ES-I3 (cell line): Measurements from ENCODE around the gene RPEL1.
A peak's percentile ranks its signal among the peaks of the same experiment; 100 is the strongest.
"Not testable (repeated sequence)": the region's sequence is repeated elsewhere in the genome, so short reads cannot be mapped to it uniquely, and the experiment has no call there.

Experiments
- H3K36me3 ChIP-seq: 2 replicates; pipeline ENCODE4 v1.6.1; 2013; ENCODE audit warnings: mild to moderate bottlenecking, low read length, control low read depth, moderate library complexity; ENCODE audit not compliant: insufficient read depth
- H3K4me1 ChIP-seq: 2 replicates; pipeline ENCODE4 v1.6.1; 2013; ENCODE audit warnings: mild to moderate bottlenecking, control low read depth, low read length; ENCODE audit not compliant: insufficient read depth
- H3K9ac ChIP-seq: 2 replicates; pipeline ENCODE4 v1.6.1; 2013; ENCODE audit warnings: low read depth, mild to moderate bottlenecking, low read length, moderate library complexity
- H3K9me3 ChIP-seq: 2 replicates; pipeline ENCODE4 v1.6.1; 2013; ENCODE audit warnings: mild to moderate bottlenecking, low read length, moderate library complexity; ENCODE audit not compliant: control insufficient read depth, insufficient read depth

Gene RPEL1

GRCh38 chr10:103254113-103254512 is 8.4 kb downstream of the RPEL1 start:
- no peaks in the 10 kb centered on the region for H3K36me3 ChIP-seq
- no peaks in the 10 kb centered on the region for H3K9me3 ChIP-seq
- H3K9ac ChIP-seq = no peak overlapping the region
- no peaks in the 10 kb centered on the region; the same call in 1 of the 2 replicates for H3K4me1 ChIP-seq

DNA sequence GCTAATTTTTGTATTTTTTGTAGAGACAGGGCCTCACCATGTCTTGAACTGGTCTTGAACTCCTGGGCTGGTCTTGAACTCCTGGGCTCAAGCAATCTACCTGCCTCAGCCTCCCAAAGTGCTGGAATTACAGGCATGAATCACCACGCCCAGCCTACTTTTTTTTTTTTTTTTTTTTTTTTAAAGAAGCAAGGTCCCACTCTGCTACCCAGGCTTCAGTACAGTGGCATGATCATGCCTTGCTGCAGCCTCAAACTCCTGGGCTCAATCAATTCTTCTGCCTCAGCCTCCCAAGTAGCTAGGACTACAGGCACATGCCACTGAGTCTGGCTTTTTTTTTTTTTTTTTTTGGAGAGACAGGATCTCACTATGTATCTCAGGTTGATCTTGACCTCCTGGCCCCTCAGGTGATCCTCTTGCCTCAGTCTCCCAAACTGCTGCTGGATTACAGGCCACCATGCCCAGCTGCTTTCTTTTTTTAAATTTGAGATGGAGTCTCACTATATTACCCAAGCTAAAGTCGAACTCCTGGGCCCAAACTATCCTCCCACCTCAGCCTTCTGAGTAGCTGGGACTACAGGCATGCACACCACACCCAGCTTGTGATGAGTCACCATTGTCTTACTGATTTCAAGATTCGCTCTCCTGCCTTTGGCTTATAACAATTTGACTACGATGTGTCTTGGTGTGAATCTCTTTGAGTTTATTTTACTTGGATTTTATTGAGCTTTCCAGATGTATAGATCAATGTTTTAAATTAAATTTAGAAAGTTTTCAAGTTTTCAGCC is 9.0 kb downstream of the RPEL1 start:
- Histone ChIP-seq H3K4me1 (no peaks in the 10 kb centered on the region; the same call in 1 of the 2 replicates), H3K9me3 (peaks cover 3% of the 10 kb centered on the region; the same call in 1 of the 2 replicates), H3K9ac (no peak overlapping the region), H3K36me3 (no peaks in the 10 kb centered on the region)

DNA sequence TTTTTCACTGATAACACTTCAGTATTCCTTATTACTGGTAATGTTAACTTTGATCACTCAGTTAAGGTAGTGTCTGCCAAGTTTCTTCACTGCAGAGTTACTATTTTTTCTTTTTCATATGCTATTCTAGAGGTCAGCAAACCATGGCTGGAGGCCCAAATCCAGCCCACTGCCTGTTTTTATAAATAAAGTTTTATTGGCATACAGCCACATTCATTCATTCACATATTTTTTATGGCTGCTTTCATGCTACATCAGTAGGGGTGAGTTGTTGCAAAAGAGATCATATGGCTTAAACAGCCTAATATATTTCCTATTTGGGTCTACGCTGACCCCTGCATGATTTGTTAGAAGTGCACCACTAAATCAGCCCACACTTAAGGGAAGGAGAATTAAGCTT is 10.9 kb downstream of the RPEL1 start:
- Histone ChIP-seq H3K9me3 (peaks cover 7% of the 10 kb centered on the region; the same call in 1 of the 2 replicates), H3K4me1 (no peaks in the 10 kb centered on the region; the same call in 1 of the 2 replicates), H3K36me3 (no peaks in the 10 kb centered on the region), H3K9ac (no peak overlapping the region)

GRCh38 chr10:103257812-103258211 is 12.1 kb downstream of the RPEL1 start:
- Histone ChIP-seq H3K4me1 (no peaks in the 10 kb centered on the region; the same call in 1 of the 2 replicates), H3K36me3 (no peaks in the 10 kb centered on the region), H3K9ac (no peak overlapping the region), H3K9me3 (peaks cover 7% of the 10 kb centered on the region; the same call in 1 of the 2 replicates)

- not testable (repeated sequence) for H3K9ac ChIP-seq, H3K36me3 ChIP-seq, H3K9me3 ChIP-seq, H3K4me1 ChIP-seq
Observed at GRCh38 chr10:103258928-103259327, 13.2 kb downstream of the RPEL1 start.

GRCh38 chr10:103259989-103260388 is 14.3 kb downstream of the RPEL1 start:
- Histone ChIP-seq H3K9ac (no peak overlapping the region), H3K9me3 (peaks cover 7% of the 10 kb centered on the region; the same call in 1 of the 2 replicates), H3K36me3 (no peaks in the 10 kb centered on the region), H3K4me1 (no peaks in the 10 kb centered on the region)

DNA sequence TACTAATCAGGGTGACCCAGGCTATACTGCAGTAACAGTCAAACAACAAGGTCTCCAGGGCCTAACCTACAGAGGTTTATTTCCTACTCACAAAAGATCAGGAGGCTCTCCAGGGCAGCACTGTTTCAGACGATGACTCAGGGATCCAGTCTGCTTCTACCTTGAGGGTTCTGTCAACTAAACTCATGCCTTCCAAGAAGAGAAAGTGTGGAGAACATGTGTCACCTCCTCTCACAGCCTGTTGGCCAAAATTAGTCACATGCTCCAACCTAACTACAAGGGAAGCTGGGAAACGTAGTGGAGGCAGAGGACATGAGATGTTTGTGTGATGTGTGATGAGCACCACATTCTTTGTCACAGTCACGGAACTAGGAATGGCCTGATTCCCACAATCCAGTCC is 16.5 kb downstream of the RPEL1 start:
- H3K9me3 ChIP-seq = peaks cover 7% of the 10 kb centered on the region; the same call in 1 of the 2 replicates
- H3K4me1 ChIP-seq = no peaks in the 10 kb centered on the region
- no peak overlapping the region for H3K9ac ChIP-seq
- no peaks in the 10 kb centered on the region for H3K36me3 ChIP-seq

DNA sequence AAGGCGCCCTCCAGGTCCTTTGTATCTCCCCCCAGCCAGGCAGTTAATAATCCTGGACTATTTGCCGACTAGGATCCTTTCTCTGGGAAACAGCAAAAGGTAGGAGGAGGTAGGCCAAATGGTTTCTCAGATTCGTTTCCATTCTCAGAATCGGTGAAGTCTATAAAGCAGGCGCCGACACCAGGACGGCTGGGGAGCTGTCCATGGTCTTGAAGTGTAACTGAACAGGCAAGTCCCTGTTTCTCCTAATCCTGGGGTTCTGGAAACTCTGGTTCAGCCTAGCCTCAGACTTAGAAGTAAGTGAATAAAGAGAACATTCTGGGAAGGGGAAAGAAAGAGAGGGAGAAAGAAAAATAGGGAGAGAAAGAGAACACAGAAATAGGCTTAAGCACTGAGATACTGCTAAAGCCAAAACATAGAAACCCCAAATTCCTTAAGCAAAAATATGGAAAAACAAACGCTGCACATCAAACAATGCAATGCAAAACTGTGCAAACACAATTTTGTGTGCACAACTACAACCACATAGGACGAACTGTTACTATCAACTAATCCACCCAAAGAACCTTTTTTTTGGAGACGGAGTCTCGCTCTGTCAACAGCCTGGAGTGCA is 20.1 kb downstream of the RPEL1 start:
- no peaks in the 10 kb centered on the region for H3K9me3 ChIP-seq
- H3K4me1 ChIP-seq = no peaks in the 10 kb centered on the region
- no peak overlapping the region for H3K9ac ChIP-seq
- no peaks in the 10 kb centered on the region for H3K36me3 ChIP-seq

DNA sequence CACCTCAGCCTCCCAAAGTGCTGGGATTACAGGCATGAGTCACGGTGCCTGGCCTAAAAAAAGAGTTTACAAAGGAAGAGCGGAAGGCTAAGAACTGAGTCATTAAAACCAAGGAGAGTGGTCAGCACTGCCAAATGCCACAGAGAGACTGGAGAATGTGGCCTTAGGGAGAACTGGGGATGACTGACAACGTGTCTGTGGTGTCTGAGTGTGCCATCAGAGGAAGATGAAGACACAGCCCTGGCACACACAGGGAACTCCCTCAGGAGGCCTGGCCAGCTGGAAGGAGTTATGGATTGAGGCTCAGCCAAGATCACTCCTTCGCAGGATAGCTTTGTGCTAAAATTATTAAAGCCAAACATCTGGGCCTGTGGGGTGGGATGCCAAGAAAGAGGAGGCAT is 27.4 kb downstream of the RPEL1 start:
- Histone ChIP-seq H3K9ac (no peak overlapping the region), H3K36me3 (no peaks in the 10 kb centered on the region), H3K9me3 (no peaks in the 10 kb centered on the region), H3K4me1 (peaks cover 13% of the 10 kb centered on the region)

- Histone ChIP-seq H3K4me1 (peaks cover 16% of the 10 kb centered on the region), H3K9me3 (no peaks in the 10 kb centered on the region), H3K36me3 (no peaks in the 10 kb centered on the region), H3K9ac (peak overlapping the region; percentile 65; the same call in 1 of the 2 replicates)
Observed at GRCh38 chr10:103276251-103276895, 30.7 kb downstream of the RPEL1 start.

- Histone ChIP-seq H3K9me3 (no peaks in the 10 kb centered on the region), H3K9ac (peak within 1 kb of the TSS; percentile 65), H3K4me1 (peaks cover 22% of the 10 kb centered on the region), H3K36me3 (no peaks in the 10 kb centered on the region)
Observed at GRCh38 chr10:103276896-103277712, 31.4 kb downstream of the RPEL1 start, which contains the start of gene INA. INA (plus strand) TSS chr10:103277138; CDS start chr10:103277212, 74 bp downstream.

- H3K4me1 ChIP-seq = peaks cover 27% of the 10 kb centered on the region
- no peaks in the 10 kb centered on the region for H3K36me3 ChIP-seq
- H3K9me3 ChIP-seq = no peaks in the 10 kb centered on the region
- H3K9ac ChIP-seq = peak overlapping the region; percentile 65
Observed at GRCh38 chr10:103277713-103278536, 32.2 kb downstream of the RPEL1 start.

DNA sequence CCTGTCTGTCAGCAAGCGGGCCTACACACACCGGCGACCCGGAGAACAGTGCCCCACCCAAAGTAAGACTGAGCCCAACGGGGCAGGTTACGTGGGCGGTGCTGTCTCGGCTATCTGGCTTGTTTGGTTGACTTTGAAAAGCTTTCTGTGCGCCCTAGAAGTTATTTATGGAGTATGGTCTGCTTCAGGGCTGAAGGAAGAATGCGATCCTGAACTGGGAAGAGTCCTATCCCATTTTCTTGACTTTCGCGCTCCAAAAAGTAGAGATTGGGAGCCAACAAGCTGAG is 32.8 kb downstream of the RPEL1 start:
- peaks cover 22% of the 10 kb centered on the region for H3K4me1 ChIP-seq
- H3K9me3 ChIP-seq = no peaks in the 10 kb centered on the region
- H3K9ac ChIP-seq = peak overlapping the region; percentile 65; the same call in 1 of the 2 replicates
- H3K36me3 ChIP-seq = no peaks in the 10 kb centered on the region
